AG04450 (cell line): ENCODE measurements around the gene CEP128. TPM values are rescaled to one million over a fixed set of nuclear protein-coding genes. Genes with fewer than 3 reads are reported as not detected.

ENCODE experiments used
- CTCF ChIA-PET: fragments of 300-600, 350-600 bp; formaldehyde crosslinking; extraction: SDS; loops from one replicate; lab custom pipeline; 2022; ENCODE audit warnings: antibody characterized with exemption, inconsistent platforms; lab: Charles Lee
- POLR2A ChIA-PET: fragments of 350-600 bp; formaldehyde crosslinking; extraction: SDS; loops from one replicate; lab custom pipeline; 2021; ENCODE audit warnings: antibody characterized with exemption, inconsistent platforms; lab: Yijun Ruan, JAX
- DNase-seq: peaks from one replicate; pipeline ENCODE4 v3.0.0-alpha.2; 2011; ENCODE audit warnings: low read depth, low spot score
- H3K27ac ChIP-seq: one replicate; pipeline ENCODE4 v1.5.1; 2012; ENCODE audit warnings: low read depth, low read length, control low read depth
- H3K27me3 ChIP-seq: one replicate; pipeline ENCODE4 v1.6.0; 2012; ENCODE audit warnings: low read length; ENCODE audit not compliant: control insufficient read depth, insufficient read depth
- H3K4me3 ChIP-seq: 2 replicates; pipeline ENCODE4 v1.5.1; 2011; ENCODE audit warnings: mild to moderate bottlenecking, low read depth, low read length, control low read depth
- H3K9me3 ChIP-seq: 2 replicates; pipeline ENCODE4 v1.5.1; 2012; ENCODE audit warnings: low read length; ENCODE audit not compliant: control insufficient read depth, insufficient read depth
- CTCF ChIP-seq: IDR thresholded peaks from 2 replicates; pipeline ENCODE4 v1.5.1; 2011; ENCODE audit warnings: low read depth, low read length, control low read depth, inconsistent platforms
- polyA plus RNA-seq: library from polyadenylated mRNA; depleted of rRNA; stranded (reverse); fragments of >200 nt; gene quantifications from 2 replicates; pipeline ENCODE4 v1.2.3, GENCODE V29; 2011

Gene CEP128
- polyA plus RNA-seq, 1 experiment: 1.8 TPM

- Histone ChIP-seq H3K4me3 (no peak overlapping the region), H3K27me3 (no peaks in the 10 kb centered on the region), H3K27ac (no peak overlapping the region), H3K9me3 (peaks cover 12% of the 10 kb centered on the region)
- ChIA-PET CTCF (no interaction called here), POLR2A (no interaction called here)
- DNase-seq: peak; percentile 8
- TF ChIP-seq CTCF: no peak
These were observed 136.4 kb downstream of the CEP128 start for GRCh38 chr14:80805136-80805535.

GRCh38 chr14:80798878-80799277 is 142.7 kb downstream of the CEP128 start:
- H3K9me3 ChIP-seq: no peaks in the 10 kb centered on the region
- ChIA-PET CTCF (no interaction called here), POLR2A (no interaction called here)

GRCh38 chr14:80798211-80798610 is 143.3 kb downstream of the CEP128 start:
- Histone ChIP-seq H3K4me3 (no peak overlapping the region), H3K27me3 (no peaks in the 10 kb centered on the region), H3K27ac (no peak overlapping the region), H3K9me3 (no peaks in the 10 kb centered on the region)
- no peak for TF ChIP-seq CTCF
- ChIA-PET POLR2A (no interaction called here), CTCF (no interaction called here)
- DNase-seq: no peak

More at GRCh38 chr14:80798878-80799277, 142.7 kb downstream of the CEP128 start:
- Histone ChIP-seq H3K4me3 (no peak overlapping the region), H3K27me3 (no peaks in the 10 kb centered on the region), H3K27ac (no peak overlapping the region)
- DNase-seq: no peak
- no peak for TF ChIP-seq CTCF

GRCh38 chr14:80792771-80793170 is 148.8 kb downstream of the CEP128 start:
- POLR2A ChIA-PET: no interaction called here
- CTCF ChIA-PET: interaction anchor here (0.5 kb wide), 1 partner anchor 369 kb away, joined by 3 read pairs; no protein-coding TSS in a partner anchor

GRCh38 chr14:80787876-80788275 is 153.7 kb downstream of the CEP128 start:
- DNase-seq: no peak
- CTCF ChIA-PET: no interaction called here
- Histone ChIP-seq H3K9me3 (no peaks in the 10 kb centered on the region), H3K4me3 (no peak overlapping the region), H3K27ac (no peak overlapping the region), H3K27me3 (no peaks in the 10 kb centered on the region)
- no peak for TF ChIP-seq CTCF
- POLR2A ChIA-PET: interaction anchor here (0.6 kb wide), 1 partner anchor 167 kb away, joined by 3 read pairs; no protein-coding TSS in a partner anchor

More at GRCh38 chr14:80792771-80793170, 148.8 kb downstream of the CEP128 start:
- Histone ChIP-seq H3K9me3 (no peaks in the 10 kb centered on the region), H3K4me3 (no peak overlapping the region), H3K27ac (no peak overlapping the region), H3K27me3 (no peaks in the 10 kb centered on the region)
- DNase-seq: no peak
- TF ChIP-seq CTCF: no peak
